DMS79 (cell line): ENCODE results near the gene ZBTB1.

ENCODE experiments used
- DNase-seq: peaks from one replicate; lab custom pipeline; 2025; lab: John Stamatoyannopoulos, UW

Gene ZBTB1

DNA sequence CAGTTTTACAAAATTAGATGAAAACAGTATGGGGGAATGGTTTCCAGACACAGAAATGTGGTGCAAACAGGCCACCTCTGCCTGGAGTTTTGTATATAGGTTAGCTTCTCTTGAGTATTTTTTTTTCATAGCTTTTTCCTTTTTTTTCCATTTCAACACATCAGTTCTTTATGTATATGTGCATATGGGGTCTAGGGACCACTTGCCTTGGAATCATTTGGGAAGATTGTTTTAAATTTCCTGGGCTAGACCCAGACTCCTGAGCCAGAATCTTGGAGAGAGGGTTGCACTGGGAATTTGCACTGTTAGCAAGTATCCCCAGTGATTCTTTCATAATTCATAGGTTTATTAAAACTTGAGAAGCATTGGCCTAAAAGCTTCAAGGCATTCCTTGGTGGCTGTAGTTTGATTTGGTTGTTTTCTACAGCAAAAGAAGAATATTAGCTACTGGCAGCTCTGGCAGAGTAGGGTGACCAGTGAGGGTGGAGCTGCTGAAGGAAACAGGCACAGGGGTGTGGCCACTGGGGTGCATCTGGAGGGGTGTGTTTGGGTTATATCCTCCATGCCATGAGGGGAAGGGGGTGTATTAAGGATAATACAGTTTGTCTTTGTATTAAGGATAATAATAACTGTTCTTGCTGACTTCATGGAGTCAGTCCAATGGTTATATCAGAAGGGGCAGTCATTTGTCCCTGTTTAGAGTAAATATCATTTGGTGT lies 68.0 kb downstream of the ZBTB1 start:
- no peak for DNase-seq

DNA sequence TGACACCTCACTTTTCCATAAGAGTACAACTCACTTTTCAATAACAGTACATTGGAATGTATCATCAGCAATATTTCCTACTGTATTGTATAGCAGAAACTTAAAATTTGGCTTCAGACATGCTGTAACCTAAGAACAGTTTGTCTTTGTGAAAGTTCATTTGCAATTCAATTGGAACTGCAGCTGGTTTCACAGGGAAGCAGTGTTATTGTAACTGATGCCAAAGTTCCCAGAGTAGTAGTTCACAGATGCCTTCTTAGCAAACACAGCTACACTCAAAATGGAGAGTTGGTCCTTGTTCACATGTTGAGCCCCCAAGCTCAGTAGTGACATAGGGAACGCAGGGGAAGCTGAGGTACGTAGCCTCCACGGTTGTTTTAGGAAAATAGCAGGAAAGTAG lies 68.5 kb downstream of the ZBTB1 start:
- DNase-seq = no peak
